ENCODE measurements around the gene C1QTNF5. TPM values are rescaled to one million over a fixed set of nuclear protein-coding genes. Genes with fewer than 3 reads are reported as not detected.

C1QTNF5 gene
- total RNA-seq, 1 experiment from 2014 or later = 0.33 TPM

DNA sequence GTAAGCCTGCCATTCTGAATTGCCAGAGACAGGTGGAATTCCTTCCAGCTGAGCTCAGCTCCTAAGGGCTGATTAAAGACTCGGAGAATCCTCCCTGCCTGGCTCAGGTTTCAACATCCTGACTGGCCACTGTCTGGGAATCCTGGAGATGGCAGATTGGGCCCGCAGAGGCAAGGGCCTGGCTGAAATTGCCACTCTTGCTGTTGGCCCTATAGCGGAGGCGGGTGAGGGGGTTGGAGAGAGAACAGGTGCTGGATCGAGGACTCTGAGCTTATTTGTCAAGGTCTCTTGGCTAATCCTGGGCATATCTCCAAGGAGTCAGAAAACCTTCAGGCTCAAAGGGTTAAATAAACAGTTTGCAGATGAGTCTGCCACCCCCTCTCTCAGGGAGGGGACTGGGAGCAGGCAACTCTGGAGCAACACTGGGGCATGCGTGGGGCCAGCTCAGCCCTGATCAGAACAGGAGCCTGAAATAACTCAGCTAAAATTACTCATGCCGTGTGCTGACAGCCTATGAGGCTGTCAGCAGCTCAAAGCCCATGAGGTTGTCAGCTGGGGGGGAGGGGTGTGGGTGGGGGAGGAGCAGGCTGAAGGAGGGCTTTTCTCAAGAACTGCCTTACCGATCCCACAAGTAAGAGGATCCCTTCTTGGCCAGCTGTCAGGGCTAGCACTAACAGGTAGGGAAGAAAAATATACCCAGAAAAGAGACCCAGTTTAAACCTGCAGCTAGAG lies 20.5 kb upstream of the C1QTNF5 start:
- H3T11ph ChIP-seq (ENCODE audit: low read length) = no peak overlapping the region
- no peak overlapping the region for H4K5ac ChIP-seq (ENCODE audit: insufficient read length, low read depth, low read length)
- no peak overlapping the region for H2BK12ac ChIP-seq (ENCODE audit: insufficient read length, low read depth, low read length)
- no peak overlapping the region for H4K91ac ChIP-seq (ENCODE audit: insufficient read length, low read depth, low read length)
- Mint-ChIP-seq H3K36me3 (ENCODE audit: insufficient read depth in 1 of 3, low read depth in 3 of 3) (peaks cover 13 to 28% (median 26%) of the 10 kb centered on the region in 3 experiments), H3K27ac (peak overlapping the region in 2 of 3 experiments; percentile 28 to 65; a peak in 1 of 7 replicates), H3K4me3 (peak overlapping the region; percentile 21 to 67; a peak in 4 of 5 replicates), H3K27me3 (ENCODE audit: low read depth) (peaks cover 62% of the 10 kb centered on the region), H3K9me3 (peaks cover 2 to 5% of the 10 kb centered on the region in 2 experiments; a peak in 2 of 5 replicates), H3K4me1 (peaks cover 38 to 42% of the 10 kb centered on the region in 2 experiments)
- H3K9me3 ChIP-seq (ENCODE audit: control insufficient read depth, low read depth, low read length) = no peaks in the 10 kb centered on the region
- peak; percentile 82 for DNase-seq
- H4K8ac ChIP-seq (replicated peaks; ENCODE audit: insufficient read length, low read depth, low read length) = no peak overlapping the region
- H3K23ac ChIP-seq (ENCODE audit: insufficient read length, low read depth, low read length) = no peak overlapping the region
- H3K18ac ChIP-seq (ENCODE audit: insufficient read length, low read depth, low read length) = no peak overlapping the region
- no peak overlapping the region for H2BK5ac ChIP-seq (ENCODE audit: insufficient read length, low read length)
- H3K4ac ChIP-seq (ENCODE audit: low read depth, low read length) = no peak overlapping the region
- H2BK15ac ChIP-seq (ENCODE audit: low read depth, low read length) = no peak overlapping the region
- no peaks in the 10 kb centered on the region for H3K79me1 ChIP-seq (ENCODE audit: insufficient read depth, low read depth, low read length, poor library complexity, severe bottlenecking)
- H3K27ac ChIP-seq (ENCODE audit: insufficient read length, low read depth, low read length) = no peak overlapping the region
- peaks cover 8% of the 10 kb centered on the region for H4K20me1 ChIP-seq (ENCODE audit: control insufficient read depth, insufficient read depth, insufficient read length)
- H2AFZ ChIP-seq (ENCODE audit: low read length) = no peak overlapping the region
- H2BK120ac ChIP-seq (ENCODE audit: low read depth, low read length, poor library complexity, severe bottlenecking) = no peak overlapping the region
- no peak overlapping the region for H3K56ac ChIP-seq (ENCODE audit: insufficient read length, low read depth, low read length)
- TF ChIP-seq, protein P1, sequence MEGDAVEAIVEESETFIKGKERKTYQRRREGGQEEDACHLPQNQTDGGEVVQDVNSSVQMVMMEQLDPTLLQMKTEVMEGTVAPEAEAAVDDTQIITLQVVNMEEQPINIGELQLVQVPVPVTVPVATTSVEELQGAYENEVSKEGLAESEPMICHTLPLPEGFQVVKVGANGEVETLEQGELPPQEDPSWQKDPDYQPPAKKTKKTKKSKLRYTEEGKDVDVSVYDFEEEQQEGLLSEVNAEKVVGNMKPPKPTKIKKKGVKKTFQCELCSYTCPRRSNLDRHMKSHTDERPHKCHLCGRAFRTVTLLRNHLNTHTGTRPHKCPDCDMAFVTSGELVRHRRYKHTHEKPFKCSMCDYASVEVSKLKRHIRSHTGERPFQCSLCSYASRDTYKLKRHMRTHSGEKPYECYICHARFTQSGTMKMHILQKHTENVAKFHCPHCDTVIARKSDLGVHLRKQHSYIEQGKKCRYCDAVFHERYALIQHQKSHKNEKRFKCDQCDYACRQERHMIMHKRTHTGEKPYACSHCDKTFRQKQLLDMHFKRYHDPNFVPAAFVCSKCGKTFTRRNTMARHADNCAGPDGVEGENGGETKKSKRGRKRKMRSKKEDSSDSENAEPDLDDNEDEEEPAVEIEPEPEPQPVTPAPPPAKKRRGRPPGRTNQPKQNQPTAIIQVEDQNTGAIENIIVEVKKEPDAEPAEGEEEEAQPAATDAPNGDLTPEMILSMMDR (conservative IDR thresholded peaks at IDR 0.05) = no peak
- peaks cover 7% of the 10 kb centered on the region; the same call in 1 of the 2 replicates for H3K4me1 ChIP-seq (ENCODE audit: insufficient read depth, low read length)
- no peak overlapping the region for H3K14ac ChIP-seq (ENCODE audit: insufficient read depth, low read length)
- peaks cover 23% of the 10 kb centered on the region; the same call in 1 of the 2 replicates for H3K27me3 ChIP-seq (ENCODE audit: insufficient read depth, low read length)
- WGBS (ENCODE audit: extremely low coverage, insufficient read length, low lambda C conversion rate) = no CpG with 5 or more reads among the region's 8 CpGs
- H3K4me2 ChIP-seq (ENCODE audit: insufficient read depth, insufficient read length, low read length) = peak overlapping the region; percentile 40
- no peak overlapping the region for H3K9ac ChIP-seq (ENCODE audit: extremely low read depth, insufficient read length, low read length)
- peaks cover 10% of the 10 kb centered on the region for H3K23me2 ChIP-seq (ENCODE audit: insufficient read length, low read depth, low read length, poor library complexity, severe bottlenecking)
- no peak overlapping the region for H2BK20ac ChIP-seq (ENCODE audit: low read depth, low read length, poor library complexity, severe bottlenecking)
- no peaks in the 10 kb centered on the region for H3K79me2 ChIP-seq (ENCODE audit: insufficient read depth, low read length)
- H2AK5ac ChIP-seq (ENCODE audit: insufficient read length, low read length) = no peak overlapping the region

Measured in H9 (cell line).